SK-N-SH treated with all-trans-retinoic acid at 6 μM for 48 hours (cell line): Measurements from ENCODE around the gene SHB.

ENCODE experiments used
- ATAC-seq: fragments of 200-7000 bp; cut with Tn5 transposase; 3 replicates; pipeline ENCODE4 v1.9.1; 2020; ENCODE audit warnings: mild to moderate bottlenecking, moderate library complexity
- ARNTL ChIP-seq: fragments of 450-650 bp; formaldehyde crosslinking; IDR thresholded peaks from 2 replicates; pipeline ENCODE4 v1.5.0; 2020; ENCODE audit warnings: low read depth, mild to moderate bottlenecking, moderate library complexity, borderline replicate concordance
- BACH2 ChIP-seq: fragments of 250-450 bp; sonication (Bioruptor Pico); IDR thresholded peaks from 2 replicates; pipeline ENCODE4 v1.9.0; 2021; ENCODE audit warnings: mild to moderate bottlenecking, borderline replicate concordance
- CSDC2 ChIP-seq: fragments of 250-450 bp; sonication (Bioruptor Pico); IDR thresholded peaks from 2 replicates; pipeline ENCODE4 v1.5.0; 2020; ENCODE audit warnings: mild to moderate bottlenecking, moderate library complexity
- CSRNP3 ChIP-seq: fragments of 250-450 bp; sonication (Bioruptor Pico); IDR thresholded peaks from 2 replicates; pipeline ENCODE4 v1.5.1; 2021; ENCODE audit warnings: mild to moderate bottlenecking, moderate library complexity
- ESRRG ChIP-seq: fragments of 250-450 bp; sonication (Bioruptor Pico); IDR thresholded peaks from 2 replicates; pipeline ENCODE4 v1.6.1; 2021; ENCODE audit warnings: mild to moderate bottlenecking
- GLIS3 ChIP-seq: fragments of 250-450 bp; sonication (Bioruptor Pico); IDR thresholded peaks from 2 replicates; pipeline ENCODE4 v1.5.0; 2020; ENCODE audit warnings: mild to moderate bottlenecking, moderate library complexity
- ISL1 ChIP-seq: fragments of 250-450 bp; sonication (Bioruptor Pico); IDR thresholded peaks from 2 replicates; pipeline ENCODE4 v2.1.2; 2022; ENCODE audit warnings: mild to moderate bottlenecking, moderate library complexity
- OSR1 ChIP-seq: fragments of 250-450 bp; sonication (Bioruptor Pico); IDR thresholded peaks from 2 replicates; pipeline ENCODE4 v1.8.0; 2022; ENCODE audit warnings: moderate library complexity, mild to moderate bottlenecking, inconsistent platforms
- PATZ1 ChIP-seq: fragments of 250-450 bp; sonication (Bioruptor Pico); IDR thresholded peaks from 2 replicates; pipeline ENCODE4 v1.8.0; 2020; ENCODE audit warnings: mild to moderate bottlenecking, moderate library complexity, borderline replicate concordance
- POU6F1 ChIP-seq: fragments of 250-450 bp; sonication (Bioruptor Pico); IDR thresholded peaks from 2 replicates; pipeline ENCODE4 v1.8.0; 2021; ENCODE audit warnings: low read depth, mild to moderate bottlenecking, moderate library complexity, borderline replicate concordance
- RARB ChIP-seq: fragments of 250-450 bp; sonication (Bioruptor Pico); IDR thresholded peaks from 2 replicates; pipeline ENCODE4 v1.8.0; 2021; ENCODE audit warnings: mild to moderate bottlenecking, moderate library complexity
- SNAI2 ChIP-seq: fragments of 250-450 bp; sonication (Bioruptor Pico); IDR thresholded peaks from 2 replicates; pipeline ENCODE4 v1.5.0; 2020; ENCODE audit warnings: mild to moderate bottlenecking, moderate library complexity
- TOX ChIP-seq: fragments of 250-450 bp; sonication (Bioruptor Pico); IDR thresholded peaks from 2 replicates; pipeline ENCODE4 v1.8.0; 2021; ENCODE audit warnings: mild to moderate bottlenecking, moderate library complexity, borderline replicate concordance
- ZC3H10 ChIP-seq: fragments of 250-450 bp; sonication (Bioruptor Pico); IDR thresholded peaks from 2 replicates; pipeline ENCODE4 v1.5.1; 2021; ENCODE audit warnings: mild to moderate bottlenecking, moderate library complexity
- ZFP3 ChIP-seq: fragments of 250-450 bp; sonication (Bioruptor Pico); IDR thresholded peaks from 2 replicates; pipeline ENCODE4 v1.5.0; 2020; ENCODE audit warnings: mild to moderate bottlenecking, moderate library complexity
- ZFP30 ChIP-seq: fragments of 450-650 bp; formaldehyde crosslinking; IDR thresholded peaks from 2 replicates; pipeline ENCODE4 v1.5.0; 2022; ENCODE audit warnings: mild to moderate bottlenecking, moderate library complexity
- ZNF565 ChIP-seq: fragments of 450-650 bp; formaldehyde crosslinking; conservative IDR thresholded peaks from 2 replicates; pipeline ENCODE4 v1.5.0; 2020; ENCODE audit warnings: low read depth, mild to moderate bottlenecking, moderate library complexity
- ZNF70 ChIP-seq: fragments of 450-650 bp; formaldehyde crosslinking; IDR thresholded peaks from 2 replicates; pipeline ENCODE4 v1.5.0; 2020; ENCODE audit warnings: mild to moderate bottlenecking, moderate library complexity
- ZNF8 ChIP-seq: fragments of 450-650 bp; formaldehyde crosslinking; IDR thresholded peaks from 2 replicates; pipeline ENCODE4 v1.5.0; 2020; ENCODE audit warnings: mild to moderate bottlenecking, moderate library complexity
- TF ChIP-seq, protein P1 (sequence below): fragments of 250-450 bp; sonication (Bioruptor Pico); IDR thresholded peaks from 2 replicates; pipeline ENCODE4 v1.5.1; 2020; ENCODE audit warnings: low read depth, mild to moderate bottlenecking, moderate library complexity
- TF ChIP-seq, protein P2 (sequence below): fragments of 250-450 bp; sonication (Bioruptor Pico); IDR thresholded peaks from 2 replicates; pipeline ENCODE4 v1.5.0; 2020; ENCODE audit warnings: mild to moderate bottlenecking, moderate library complexity

The SHB gene

GRCh38 chr9:38048316-38048969 lies 20.6 kb downstream of the SHB start:
- ATAC-seq: peak; percentile 7; the same call in 1 of the 3 replicates
- TF ChIP-seq RARB (CRISPR knock-in tag) (no peak), ZNF565 (CRISPR knock-in tag) (no peak), BACH2 (no peak), CSDC2 (CRISPR knock-in tag) (no peak), OSR1 (CRISPR knock-in tag) (no peak), TOX (CRISPR knock-in tag) (no peak), ISL1 (no peak), ZC3H10 (CRISPR knock-in tag) (no peak), POU6F1 (CRISPR knock-in tag) (no peak), ESRRG (no peak), ARNTL (no peak), ZFP3 (CRISPR knock-in tag) (no peak), GLIS3 (no peak), ZFP30 (no peak), PATZ1 (CRISPR knock-in tag) (no peak), ZNF8 (CRISPR knock-in tag) (no peak), CSRNP3 (no peak)
- TF ChIP-seq, protein P1, sequence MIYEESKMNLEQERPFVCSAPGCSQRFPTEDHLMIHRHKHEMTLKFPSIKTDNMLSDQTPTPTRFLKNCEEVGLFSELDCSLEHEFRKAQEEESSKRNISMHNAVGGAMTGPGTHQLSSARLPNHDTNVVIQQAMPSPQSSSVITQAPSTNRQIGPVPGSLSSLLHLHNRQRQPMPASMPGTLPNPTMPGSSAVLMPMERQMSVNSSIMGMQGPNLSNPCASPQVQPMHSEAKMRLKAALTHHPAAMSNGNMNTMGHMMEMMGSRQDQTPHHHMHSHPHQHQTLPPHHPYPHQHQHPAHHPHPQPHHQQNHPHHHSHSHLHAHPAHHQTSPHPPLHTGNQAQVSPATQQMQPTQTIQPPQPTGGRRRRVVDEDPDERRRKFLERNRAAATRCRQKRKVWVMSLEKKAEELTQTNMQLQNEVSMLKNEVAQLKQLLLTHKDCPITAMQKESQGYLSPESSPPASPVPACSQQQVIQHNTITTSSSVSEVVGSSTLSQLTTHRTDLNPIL (CRISPR knock-in tag): no peak
- TF ChIP-seq, protein P2, sequence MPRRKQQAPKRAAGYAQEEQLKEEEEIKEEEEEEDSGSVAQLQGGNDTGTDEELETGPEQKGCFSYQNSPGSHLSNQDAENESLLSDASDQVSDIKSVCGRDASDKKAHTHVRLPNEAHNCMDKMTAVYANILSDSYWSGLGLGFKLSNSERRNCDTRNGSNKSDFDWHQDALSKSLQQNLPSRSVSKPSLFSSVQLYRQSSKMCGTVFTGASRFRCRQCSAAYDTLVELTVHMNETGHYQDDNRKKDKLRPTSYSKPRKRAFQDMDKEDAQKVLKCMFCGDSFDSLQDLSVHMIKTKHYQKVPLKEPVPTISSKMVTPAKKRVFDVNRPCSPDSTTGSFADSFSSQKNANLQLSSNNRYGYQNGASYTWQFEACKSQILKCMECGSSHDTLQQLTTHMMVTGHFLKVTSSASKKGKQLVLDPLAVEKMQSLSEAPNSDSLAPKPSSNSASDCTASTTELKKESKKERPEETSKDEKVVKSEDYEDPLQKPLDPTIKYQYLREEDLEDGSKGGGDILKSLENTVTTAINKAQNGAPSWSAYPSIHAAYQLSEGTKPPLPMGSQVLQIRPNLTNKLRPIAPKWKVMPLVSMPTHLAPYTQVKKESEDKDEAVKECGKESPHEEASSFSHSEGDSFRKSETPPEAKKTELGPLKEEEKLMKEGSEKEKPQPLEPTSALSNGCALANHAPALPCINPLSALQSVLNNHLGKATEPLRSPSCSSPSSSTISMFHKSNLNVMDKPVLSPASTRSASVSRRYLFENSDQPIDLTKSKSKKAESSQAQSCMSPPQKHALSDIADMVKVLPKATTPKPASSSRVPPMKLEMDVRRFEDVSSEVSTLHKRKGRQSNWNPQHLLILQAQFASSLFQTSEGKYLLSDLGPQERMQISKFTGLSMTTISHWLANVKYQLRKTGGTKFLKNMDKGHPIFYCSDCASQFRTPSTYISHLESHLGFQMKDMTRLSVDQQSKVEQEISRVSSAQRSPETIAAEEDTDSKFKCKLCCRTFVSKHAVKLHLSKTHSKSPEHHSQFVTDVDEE (CRISPR knock-in tag): no peak

- ATAC-seq: peak; percentile 87
- TF ChIP-seq, protein P1 (CRISPR knock-in tag): 0 out of 2 replicates have a peak, but pooled peaks have one; percentile 25
- TF ChIP-seq PATZ1 (CRISPR knock-in tag): 0 out of 2 replicates have a peak, but pooled peaks have one; percentile 34
- no peak for TF ChIP-seq SNAI2 (CRISPR knock-in tag)
- 0 out of 2 replicates have a peak, but pooled peaks have one; percentile 4 for TF ChIP-seq ZNF70
- TF ChIP-seq, all 23 proteins: peak for 3
Measured at GRCh38 chr9:38047301-38048251, 21.5 kb downstream of the SHB start.
